Gastroesophageal sphincter (tissue), 4 donors: ENCODE measurements around the gene SUMO2. TPM values are rescaled to one million over a fixed set of nuclear protein-coding genes. Genes with fewer than 3 reads are reported as not detected.

Experiments used
- ATAC-seq: fragments of 150-250 bp; one replicate; pipeline ENCODE4 v1.9.1; 2016; ENCODE audit warnings: mild to moderate bottlenecking, moderate library complexity
- H3K27ac ChIP-seq, 4 donors: fragments of 200-600 bp; sonication (generic) in 3 of 4; 1 replicate in 3 of 4; 2 replicates in 1 of 4; pipeline ENCODE4 v1.5.1; 2016 to 2019
- H3K27me3 ChIP-seq: fragments of 200-600 bp; sonication (generic); one replicate; pipeline ENCODE4 v1.5.1; 2019
- H3K36me3 ChIP-seq, 2 donors: fragments of 200-600 bp; sonication (generic); one replicate each; pipeline ENCODE4 v1.5.1; 2019; ENCODE audit warnings: control low read depth in 1 of 2
- H3K4me1 ChIP-seq, 3 donors: fragments of 200-600 bp; sonication (generic); 1 replicate in 2 of 3; 2 replicates in 1 of 3; pipeline ENCODE4 v1.5.1; 2016 to 2019; ENCODE audit warnings: control low read depth in 2 of 3
- H3K4me3 ChIP-seq, 2 donors: fragments of 200-600 bp; sonication (generic); one replicate each; pipeline ENCODE4 v1.5.1; 2019; ENCODE audit warnings: mild to moderate bottlenecking in 1 of 2, moderate library complexity in 1 of 2
- H3K9me3 ChIP-seq, 3 donors: fragments of 200-600 bp; sonication (generic); one replicate each; pipeline ENCODE4 v1.5.1; 2017 to 2019; ENCODE audit warnings: control low read depth in 2 of 3
- CTCF ChIP-seq, 4 experiments: fragments of 200-600 bp in 2 of 4; fragments of 450-650 bp in 2 of 4; sonication (generic) in 1 of 4; IDR thresholded peaks; one replicate each; pipeline ENCODE4 v1.5.1; 2017 to 2019; ENCODE audit warnings: antibody characterized with exemption in 4 of 4, mild to moderate bottlenecking in 2 of 4, moderate library complexity in 2 of 4
- EP300 ChIP-seq: sonication (generic); formaldehyde crosslinking; IDR thresholded peaks from one replicate; pipeline ENCODE4 v1.6.1; 2017; ENCODE audit warnings: antibody characterized with exemption, mild to moderate bottlenecking
- POLR2A ChIP-seq, 2 donors: fragments of 450-650 bp; IDR thresholded peaks; one replicate each; pipeline ENCODE4 v1.6.1; 2017; ENCODE audit warnings: antibody characterized with exemption in 2 of 2, mild to moderate bottlenecking in 2 of 2, moderate library complexity in 1 of 2
- POLR2AphosphoS5 ChIP-seq: sonication (generic); formaldehyde crosslinking; IDR thresholded peaks from one replicate; pipeline ENCODE4 v1.6.1; 2017; ENCODE audit warnings: antibody characterized with exemption
- WGBS, 2 donors: methylation state at CpG; one replicate each; pipeline ENCODE4 v1.1.5; 2018; ENCODE audit warnings: low coverage in 1 of 2; 5-methylcytosine and 5-hydroxymethylcytosine counted together
- small RNA-seq, 4 donors: library from RNA; depleted of rRNA; stranded (forward); fragments of <200 nt; gene quantifications; one replicate each; pipeline ENCODE3, GENCODE V24; 2016
- total RNA-seq, 4 donors: library from RNA; depleted of rRNA; stranded (reverse); fragments of >200 nt; gene quantifications; one replicate each; pipeline ENCODE4 v1.1.0, GENCODE V29; 2016

SUMO2 gene
- total RNA-seq, 4 donors from 2014 or later: 67.7 to 95.2 (median 69.9) TPM

- Histone ChIP-seq H3K27ac (peak overlapping the region in 2 of 4 donors; percentile 14 to 16), H3K36me3 (peaks cover 0 to 23% of the 10 kb centered on the region in 2 donors), H3K9me3 (no peaks in the 10 kb centered on the region), H3K4me1 (no peaks in the 10 kb centered on the region), H3K27me3 (no peaks in the 10 kb centered on the region), H3K4me3 (no peak overlapping the region)
- TF ChIP-seq POLR2AphosphoS5 (no peak), CTCF (IDR thresholded peaks at IDR 0.05) (no peak), EP300 (no peak), POLR2A (IDR thresholded peaks at IDR 0.05) (no peak)
- peak; percentile 55 for ATAC-seq
- WGBS, 2 donors: 70 to 100% methylated on average over 1 to 2 of the region's 19 CpGs
Observed at GRCh38 chr17:75124041-75124818, 58.5 kb downstream of the SUMO2 start.

DNA sequence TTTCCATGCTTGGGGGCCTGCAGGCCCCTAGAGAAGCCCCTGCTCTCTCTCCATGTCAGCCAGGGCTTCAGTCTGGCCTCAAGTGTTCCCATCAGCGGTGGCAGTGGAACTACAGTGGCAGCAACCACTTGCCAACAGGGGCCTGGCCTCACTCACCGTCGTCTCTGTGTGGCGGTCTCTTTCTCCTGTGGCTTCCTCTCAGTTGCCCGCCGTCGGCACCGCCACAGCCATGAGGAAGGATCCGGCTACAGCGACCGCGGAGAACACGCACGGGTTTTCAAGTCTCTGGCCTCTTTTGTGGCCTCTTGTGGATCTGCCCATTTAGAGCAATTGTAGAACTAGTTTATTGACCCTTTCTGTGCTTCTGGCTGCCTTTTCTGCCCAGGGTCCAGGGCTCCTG, 64.5 kb downstream of the SUMO2 start:
- Histone ChIP-seq H3K27me3 (no peaks in the 10 kb centered on the region), H3K27ac (no peak overlapping the region), H3K4me1 (peaks cover 0 to 31% (median 7%) of the 10 kb centered on the region in 3 donors), H3K4me3 (no peak overlapping the region), H3K36me3 (peaks cover 0 to 35% of the 10 kb centered on the region in 2 donors), H3K9me3 (no peaks in the 10 kb centered on the region)
- no peak for TF ChIP-seq CTCF (IDR thresholded peaks at IDR 0.05)
- 89 to 94% methylated on average over 10 to 13 of the region's 14 CpGs for WGBS, 2 donors
- ATAC-seq: no peak

- Histone ChIP-seq H3K27ac (peak overlapping the region in 2 of 4 donors; percentile 20 to 21), H3K9me3 (no peaks in the 10 kb centered on the region), H3K4me3 (no peak overlapping the region), H3K4me1 (peaks cover 0 to 37% (median 7%) of the 10 kb centered on the region in 3 donors), H3K36me3 (peaks cover 0 to 35% of the 10 kb centered on the region in 2 donors), H3K27me3 (no peaks in the 10 kb centered on the region)
- TF ChIP-seq EP300: no peak
- no peak for TF ChIP-seq POLR2AphosphoS5
- no peak for TF ChIP-seq CTCF (IDR thresholded peaks at IDR 0.05)
- TF ChIP-seq POLR2A (IDR thresholded peaks at IDR 0.05): no peak
- WGBS, 2 donors: 47% methylated on average over 7 of the region's 9 CpGs; no CpG with 5 or more reads in 1 of the 2 donors
- no peak for ATAC-seq
Observed at GRCh38 chr17:75116737-75117136, 66.0 kb downstream of the SUMO2 start.

Small RNA genes lying within 50 kb of the gene (small RNA-seq; reads per million reads assigned to genes)
- 0 reads per million in 4 donors for gene RF00019

Other genes with a start within 250 kb of the SUMO2 start
- gene OTOP3, start 247.1 kb downstream of the SUMO2 start, total RNA-seq: under 1 TPM in 2 of 4 donors, not detected in 2; 0.31 to 0.82 TPM
- gene HID1, start 210.2 kb downstream of the SUMO2 start, total RNA-seq: 10 to 100 TPM in 2 of 4 donors, 1 to 10 TPM in 2; 4.6 to 21.9 (median 10.8) TPM
- gene CDR2L, start 195.3 kb downstream of the SUMO2 start, total RNA-seq: 10 to 100 TPM; 11.8 to 35.3 (median 18.1) TPM
- gene MRPL58, start 170.3 kb downstream of the SUMO2 start, total RNA-seq: 100 to 1,000 TPM in 1 of 4 donors, 10 to 100 TPM in 3; 36.6 to 112 (median 50.5) TPM
- 100 to 1,000 TPM; 213 to 337 (median 307) TPM for gene ATP5PD, start 136.0 kb downstream of the SUMO2 start, total RNA-seq
- gene KCTD2, start 135.7 kb downstream of the SUMO2 start, total RNA-seq: 10 to 100 TPM; 27.1 to 39.7 (median 28.8) TPM
- 1 to 10 TPM; 4.0 to 6.9 (median 5.2) TPM for gene SLC16A5, start 95.0 kb downstream of the SUMO2 start, total RNA-seq
- gene ARMC7, start 73.0 kb downstream of the SUMO2 start, total RNA-seq: 1 to 10 TPM; 2.4 to 6.1 (median 3.9) TPM
- gene NT5C, start 51.2 kb downstream of the SUMO2 start, total RNA-seq: 100 to 1,000 TPM in 2 of 4 donors, 10 to 100 TPM in 2; 74.5 to 121 (median 99.6) TPM
- 10 to 100 TPM in 3 of 4 donors, 1 to 10 TPM in 1; 9.3 to 48.5 (median 25.0) TPM for gene JPT1, start 28.4 kb downstream of the SUMO2 start, total RNA-seq
- gene NUP85, start 22.7 kb upstream of the SUMO2 start, total RNA-seq: 10 to 100 TPM; 19.6 to 62.3 (median 22.3) TPM
- gene GGA3, start 78.6 kb upstream of the SUMO2 start, total RNA-seq: 10 to 100 TPM; 19.5 to 27.8 (median 24.5) TPM
- gene MRPS7, start 78.9 kb upstream of the SUMO2 start, total RNA-seq: 10 to 100 TPM; 35.0 to 46.4 (median 38.3) TPM
- 10 to 100 TPM; 28.5 to 50.7 (median 44.4) TPM for gene MIF4GD, start 88.3 kb upstream of the SUMO2 start, total RNA-seq
- 10 to 100 TPM in 3 of 4 donors, 1 to 10 TPM in 1; 7.3 to 14.5 (median 13.4) TPM for gene SLC25A19, start 106.5 kb upstream of the SUMO2 start, total RNA-seq
- 100 to 1,000 TPM in 2 of 4 donors, 10 to 100 TPM in 2; 80.6 to 113 (median 97.6) TPM for gene GRB2, start 222.7 kb upstream of the SUMO2 start, total RNA-seq